ENCODE measurements around the gene AGBL2. TPM values are rescaled to one million over a fixed set of nuclear protein-coding genes. Genes with fewer than 3 reads are reported as not detected.
"Not testable (repeated sequence)": the region's sequence is repeated elsewhere in the genome, so short reads cannot be mapped to it uniquely, and the experiment has no call there.

Gene AGBL2
- total RNA-seq, 1 experiment from 2014 or later = 1.8 TPM

GRCh38 chr11:47688991-47689390 lies 26.2 kb downstream of the AGBL2 start:
- H3K27ac ChIP-seq (ENCODE audit: low read length) = no peak overlapping the region
- intact Hi-C loops (cut with micrococcal nuclease) = no loop called here
- CTCF ChIA-PET = no interaction called here
- H3K36me3 ChIP-seq (ENCODE audit: low read depth, low read length) = no peaks in the 10 kb centered on the region
- no TSS peak for BruUV-seq (replicated peaks)
- DNase-seq (no peak), ATAC-seq (no peak)
- no peak overlapping the region for H3K4me3 ChIP-seq (ENCODE audit: low read length)
- no peaks in the 10 kb centered on the region for H3K27me3 ChIP-seq (ENCODE audit: low read length)
- no peaks in the 10 kb centered on the region for H3K79me2 ChIP-seq (ENCODE audit: low read length)
- no peak overlapping the region for H3K9ac ChIP-seq (ENCODE audit: low read length)
- no peak for TF ChIP-seq EZH2 (IDR thresholded peaks at IDR 0.05; ENCODE audit: low read length, unreplicated experiment)
- no peak for TF ChIP-seq CTCF (conservative IDR thresholded peaks at IDR 0.05; ENCODE audit: low read depth, low read length)
- TF ChIP-seq EZH2phosphoT487 (IDR thresholded peaks at IDR 0.05; ENCODE audit: borderline replicate concordance, low read length) = no peak
- POLR2A ChIA-PET (ENCODE audit: unreplicated experiment) = interaction anchor here (0.5 to 0.7 kb wide), 2 partner anchors 26 to 1040 kb away, joined by 3 to 4 read pairs; partner anchors contain the start of gene AGBL2
- H2AFZ ChIP-seq (ENCODE audit: low read length) = no peak overlapping the region
- H3F3A ChIP-seq (ENCODE audit: low read length, unreplicated experiment) = no peaks in the 10 kb centered on the region
- H3K9me2 ChIP-seq (replicated peaks; ENCODE audit: low read length) = no peaks in the 10 kb centered on the region
- no peaks in the 10 kb centered on the region for H3K9me3 ChIP-seq (ENCODE audit: low read length)
- H3K4me1 ChIP-seq (ENCODE audit: insufficient read depth, low read length) = no peaks in the 10 kb centered on the region
- no peaks in the 10 kb centered on the region for H4K20me1 ChIP-seq (ENCODE audit: low read length)
- H3K4me2 ChIP-seq (ENCODE audit: low read length) = no peak overlapping the region

GRCh38 chr11:47688111-47688510 lies 27.1 kb downstream of the AGBL2 start:
- no peak for DNase-seq

GRCh38 chr11:47686704-47687103 lies 28.5 kb downstream of the AGBL2 start:
- H2AFZ ChIP-seq (ENCODE audit: low read length); BruUV-seq (replicated peaks); intact Hi-C loops (cut with micrococcal nuclease); H3K9me2 ChIP-seq (replicated peaks; ENCODE audit: low read length); H3K36me3 ChIP-seq (ENCODE audit: low read depth, low read length); POLR2A ChIA-PET (ENCODE audit: unreplicated experiment); H3K27ac ChIP-seq (ENCODE audit: low read length); H3K9me3 ChIP-seq (ENCODE audit: low read length); H3K4me2 ChIP-seq (ENCODE audit: low read length); H3K4me3 ChIP-seq (ENCODE audit: low read length); H4K20me1 ChIP-seq (ENCODE audit: low read length); DNase-seq; H3K27me3 ChIP-seq (ENCODE audit: low read length); CTCF ChIA-PET; H3K79me2 ChIP-seq (ENCODE audit: low read length); H3K4me1 ChIP-seq (ENCODE audit: insufficient read depth, low read length); H3F3A ChIP-seq (ENCODE audit: low read length, unreplicated experiment); ATAC-seq; H3K9ac ChIP-seq (ENCODE audit: low read length): not testable (repeated sequence)

More at GRCh38 chr11:47688111-47688510, 27.1 kb downstream of the AGBL2 start:
- no peak for TF ChIP-seq EZH2phosphoT487 (IDR thresholded peaks at IDR 0.05; ENCODE audit: borderline replicate concordance, low read length)
- no peak for TF ChIP-seq CTCF (conservative IDR thresholded peaks at IDR 0.05; ENCODE audit: low read depth, low read length)
- Histone ChIP-seq H2AFZ (ENCODE audit: low read length) (no peak overlapping the region), H3K4me1 (ENCODE audit: insufficient read depth, low read length) (no peaks in the 10 kb centered on the region), H3K27me3 (ENCODE audit: low read length) (no peaks in the 10 kb centered on the region), H3K4me3 (ENCODE audit: low read length) (no peak overlapping the region), H3K27ac (ENCODE audit: low read length) (no peak overlapping the region), H3K9me3 (ENCODE audit: low read length) (no peaks in the 10 kb centered on the region), H4K20me1 (ENCODE audit: low read length) (no peaks in the 10 kb centered on the region), H3K9me2 (replicated peaks; ENCODE audit: low read length) (no peaks in the 10 kb centered on the region), H3K4me2 (ENCODE audit: low read length) (no peak overlapping the region), H3K36me3 (ENCODE audit: low read depth, low read length) (no peaks in the 10 kb centered on the region), H3K9ac (ENCODE audit: low read length) (no peak overlapping the region), H3F3A (ENCODE audit: low read length, unreplicated experiment) (no peaks in the 10 kb centered on the region), H3K79me2 (ENCODE audit: low read length) (no peaks in the 10 kb centered on the region)
- BruUV-seq (replicated peaks) = no TSS peak
- intact Hi-C loops (cut with micrococcal nuclease) = no loop called here
- CTCF ChIA-PET = no interaction called here
- no peak for ATAC-seq
- POLR2A ChIA-PET (ENCODE audit: unreplicated experiment) = no interaction called here
